Measurements from ENCODE around the gene ACTMAP. TPM values are rescaled to one million over a fixed set of nuclear protein-coding genes. Genes with fewer than 3 reads are reported as not detected.

Gene ACTMAP
- total and polyA plus RNA-seq, 2 of the 13 experiments (the other 11 are each of a cell fraction or from before 2014, with no cell fraction given): 2.2 to 7.9 TPM

DNA sequence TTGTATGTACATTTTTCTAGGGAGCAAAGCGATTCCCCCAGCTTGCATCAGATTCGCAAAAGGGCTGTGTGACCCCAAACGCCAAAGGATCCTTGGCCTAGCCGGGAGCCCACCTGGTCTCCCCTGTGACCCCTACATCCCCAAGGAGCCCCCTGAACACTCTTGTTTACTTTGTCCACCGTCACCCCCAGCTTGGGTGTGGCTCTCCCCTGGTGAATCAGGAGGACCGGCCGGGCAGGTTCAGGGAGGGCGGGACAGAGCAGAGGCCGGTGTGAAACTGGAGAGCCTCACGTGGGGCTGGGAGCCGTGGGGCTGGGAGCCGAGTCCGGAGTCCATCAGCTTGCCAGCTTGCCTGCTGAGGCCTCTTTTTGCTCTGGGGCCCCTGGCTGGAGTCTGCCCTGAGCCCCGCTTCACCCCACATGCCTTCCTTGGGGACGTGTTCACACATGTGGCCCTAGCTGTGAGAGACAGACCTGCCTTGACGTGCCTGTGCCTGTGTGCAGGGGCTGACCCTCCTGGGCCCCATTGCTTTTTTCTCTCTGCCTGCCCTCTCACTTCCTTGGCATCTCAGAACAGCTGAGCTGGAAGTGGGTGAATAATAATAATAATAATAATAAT lies 31.4 kb downstream of the ACTMAP start (continued):
- TF ChIP-seq, protein P1, sequence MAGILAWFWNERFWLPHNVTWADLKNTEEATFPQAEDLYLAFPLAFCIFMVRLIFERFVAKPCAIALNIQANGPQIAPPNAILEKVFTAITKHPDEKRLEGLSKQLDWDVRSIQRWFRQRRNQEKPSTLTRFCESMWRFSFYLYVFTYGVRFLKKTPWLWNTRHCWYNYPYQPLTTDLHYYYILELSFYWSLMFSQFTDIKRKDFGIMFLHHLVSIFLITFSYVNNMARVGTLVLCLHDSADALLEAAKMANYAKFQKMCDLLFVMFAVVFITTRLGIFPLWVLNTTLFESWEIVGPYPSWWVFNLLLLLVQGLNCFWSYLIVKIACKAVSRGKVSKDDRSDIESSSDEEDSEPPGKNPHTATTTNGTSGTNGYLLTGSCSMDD (CRISPR knock-in tag; IDR thresholded peaks at IDR 0.05): no peak
- TF ChIP-seq RFXANK (CRISPR knock-in tag; IDR thresholded peaks at IDR 0.05) (no peak), KDM5B (CRISPR knock-in tag; IDR thresholded peaks at IDR 0.05; ENCODE audit: borderline replicate concordance) (peak; percentile 46; the same call in 1 of the 2 replicates), MAFK (conservative IDR thresholded peaks at IDR 0.05 in 1 of 2, IDR thresholded peaks at IDR 0.05 in 1 of 2; ENCODE audit: low read length in 2 of 2) (no peak), MTF2 (CRISPR knock-in tag; IDR thresholded peaks at IDR 0.05; ENCODE audit: borderline replicate concordance) (no peak), ZNF333 (CRISPR knock-in tag; IDR thresholded peaks at IDR 0.05; ENCODE audit: borderline replicate concordance) (no peak), TGIF2 (CRISPR knock-in tag; IDR thresholded peaks at IDR 0.05) (peak; percentile 40; the same call in 1 of the 2 replicates), NFKB2 (CRISPR knock-in tag; IDR thresholded peaks at IDR 0.05; ENCODE audit: borderline replicate concordance) (peak; percentile 56; the same call in 1 of the 2 replicates), ZNF580 (CRISPR knock-in tag; IDR thresholded peaks at IDR 0.05; ENCODE audit: borderline replicate concordance, low read depth) (no peak; the same call in 1 of the 2 replicates), TCF7 (IDR thresholded peaks at IDR 0.05; ENCODE audit: low read depth) (no peak), ZNF781 (CRISPR knock-in tag; IDR thresholded peaks at IDR 0.05; ENCODE audit: borderline replicate concordance, not compliant biosample characterization) (no peak), ZNF329 (CRISPR knock-in tag; IDR thresholded peaks at IDR 0.05; ENCODE audit: low read depth) (no peak), ATRX (CRISPR knock-in tag; IDR thresholded peaks at IDR 0.05; ENCODE audit: borderline replicate concordance) (no peak), ZNF891 (CRISPR knock-in tag; IDR thresholded peaks at IDR 0.05) (no peak), ZNF572 (CRISPR knock-in tag; IDR thresholded peaks at IDR 0.05) (no peak), ZNF431 (CRISPR knock-in tag; IDR thresholded peaks at IDR 0.05; ENCODE audit: borderline replicate concordance, low read depth) (no peak), DBP (CRISPR knock-in tag; IDR thresholded peaks at IDR 0.05; ENCODE audit: not compliant biosample characterization) (no peak), ZNF33B (CRISPR knock-in tag; IDR thresholded peaks at IDR 0.05) (no peak; the same call in 1 of the 2 replicates), TAF1 (CRISPR knock-in tag; IDR thresholded peaks at IDR 0.05) (0 out of 2 replicates have a peak, but pooled peaks have one; percentile 23), CHD2 (IDR thresholded peaks at IDR 0.05; ENCODE audit: low read depth, low read length) (no peak)
- TF ChIP-seq, protein P2, sequence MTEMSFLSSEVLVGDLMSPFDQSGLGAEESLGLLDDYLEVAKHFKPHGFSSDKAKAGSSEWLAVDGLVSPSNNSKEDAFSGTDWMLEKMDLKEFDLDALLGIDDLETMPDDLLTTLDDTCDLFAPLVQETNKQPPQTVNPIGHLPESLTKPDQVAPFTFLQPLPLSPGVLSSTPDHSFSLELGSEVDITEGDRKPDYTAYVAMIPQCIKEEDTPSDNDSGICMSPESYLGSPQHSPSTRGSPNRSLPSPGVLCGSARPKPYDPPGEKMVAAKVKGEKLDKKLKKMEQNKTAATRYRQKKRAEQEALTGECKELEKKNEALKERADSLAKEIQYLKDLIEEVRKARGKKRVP (CRISPR knock-in tag; IDR thresholded peaks at IDR 0.05): peak in 1 of 2 experiments; percentile 77; a peak in 2 of 4 replicates
- TF ChIP-seq, protein P3, sequence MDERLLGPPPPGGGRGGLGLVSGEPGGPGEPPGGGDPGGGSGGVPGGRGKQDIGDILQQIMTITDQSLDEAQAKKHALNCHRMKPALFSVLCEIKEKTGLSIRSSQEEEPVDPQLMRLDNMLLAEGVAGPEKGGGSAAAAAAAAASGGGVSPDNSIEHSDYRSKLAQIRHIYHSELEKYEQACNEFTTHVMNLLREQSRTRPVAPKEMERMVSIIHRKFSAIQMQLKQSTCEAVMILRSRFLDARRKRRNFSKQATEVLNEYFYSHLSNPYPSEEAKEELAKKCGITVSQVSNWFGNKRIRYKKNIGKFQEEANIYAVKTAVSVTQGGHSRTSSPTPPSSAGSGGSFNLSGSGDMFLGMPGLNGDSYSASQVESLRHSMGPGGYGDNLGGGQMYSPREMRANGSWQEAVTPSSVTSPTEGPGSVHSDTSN (CRISPR knock-in tag; IDR thresholded peaks at IDR 0.05): no peak
